Neuronal stem cell (in vitro differentiated cells): Measurements from ENCODE around the gene HMCN1.
"Not testable (repeated sequence)": the region's sequence is repeated elsewhere in the genome, so short reads cannot be mapped to it uniquely, and the experiment has no call there.

ENCODE experiments used
- DNase-seq: peaks from one replicate; pipeline ENCODE4 v3.0.0-alpha.2; 2013; ENCODE audit warnings: low spot score
- H2AFZ ChIP-seq: one replicate; pipeline ENCODE4 v1.6.1; 2013; ENCODE audit warnings: mild to moderate bottlenecking, low read length, inconsistent platforms
- H2AK5ac ChIP-seq: 2 replicates; pipeline ENCODE4 v1.6.1; 2013; ENCODE audit warnings: low read depth, mild to moderate bottlenecking, inconsistent platforms, low read length, moderate library complexity, mixed read lengths
- H2BK120ac ChIP-seq: 2 replicates; pipeline ENCODE4 v1.6.1; 2013; ENCODE audit warnings: low read depth, mild to moderate bottlenecking, inconsistent platforms, low read length, moderate library complexity, mixed read lengths
- H2BK12ac ChIP-seq: one replicate; pipeline ENCODE4 v1.6.1; 2013; ENCODE audit warnings: low read length, inconsistent platforms
- H2BK15ac ChIP-seq: 2 replicates; pipeline ENCODE4 v1.6.1; 2013; ENCODE audit warnings: mild to moderate bottlenecking, low read length, inconsistent platforms, mixed read lengths
- H2BK5ac ChIP-seq: one replicate; pipeline ENCODE4 v1.6.1; 2013; ENCODE audit warnings: inconsistent platforms, mild to moderate bottlenecking, low read length, moderate library complexity
- H3K14ac ChIP-seq: one replicate; pipeline ENCODE4 v1.6.1; 2013; ENCODE audit warnings: low read length, inconsistent platforms
- H3K18ac ChIP-seq: 2 replicates; pipeline ENCODE4 v1.6.1; 2013; ENCODE audit warnings: low read length, inconsistent platforms
- H3K23ac ChIP-seq: 2 replicates; pipeline ENCODE4 v1.6.1; 2013; ENCODE audit warnings: low read depth, mild to moderate bottlenecking, mixed read lengths, low read length, inconsistent platforms; ENCODE audit not compliant: poor library complexity
- H3K27ac ChIP-seq: replicated peaks from 3 replicates; pipeline ENCODE4 v1.5.1; 2013; ENCODE audit warnings: low read length, inconsistent platforms
- H3K27me3 ChIP-seq, 3 experiments: 2 replicates each; pipeline ENCODE4 v1.6.1; 2013; ENCODE audit warnings: low read length in 3 of 3, mild to moderate bottlenecking in 2 of 3, inconsistent platforms in 1 of 3, low read depth in 1 of 3, mixed read lengths in 1 of 3, moderate library complexity in 1 of 3; ENCODE audit not compliant: control insufficient read depth in 3 of 3, insufficient read depth in 3 of 3
- H3K36me3 ChIP-seq, 2 donors: replicated peaks in 1 of 2; 2 replicates each; pipeline ENCODE4 v1.6.1; 2013; ENCODE audit warnings: low read length in 2 of 2; ENCODE audit not compliant: control insufficient read depth in 2 of 2, insufficient read depth in 2 of 2
- H3K4ac ChIP-seq: 2 replicates; pipeline ENCODE4 v1.6.1; 2013; ENCODE audit warnings: inconsistent platforms, mild to moderate bottlenecking, low read length, moderate library complexity
- H3K4me1 ChIP-seq, 2 donors: 1 replicate in 1 of 2; 2 replicates in 1 of 2; pipeline ENCODE4 v1.6.1; 2013; ENCODE audit warnings: low read length in 2 of 2, low read depth in 1 of 2; ENCODE audit not compliant: control insufficient read depth in 2 of 2, insufficient read depth in 1 of 2
- H3K4me2 ChIP-seq: one replicate; pipeline ENCODE4 v1.6.1; 2013; ENCODE audit warnings: mild to moderate bottlenecking, low read length, inconsistent platforms; ENCODE audit not compliant: insufficient read depth, poor library complexity, severe bottlenecking
- H3K4me3 ChIP-seq, 2 donors: 2 replicates each; pipeline ENCODE4 v1.5.1; 2013; ENCODE audit warnings: low read length in 2 of 2, mild to moderate bottlenecking in 2 of 2, inconsistent platforms in 1 of 2, moderate library complexity in 1 of 2
- H3K79me1 ChIP-seq: one replicate; pipeline ENCODE4 v1.6.1; 2013; ENCODE audit warnings: low read depth, mild to moderate bottlenecking, inconsistent platforms, low read length, moderate library complexity
- H3K9ac ChIP-seq: one replicate; pipeline ENCODE4 v1.6.1; 2013; ENCODE audit warnings: mild to moderate bottlenecking, low read depth, low read length, inconsistent platforms; ENCODE audit not compliant: poor library complexity
- H3K9me3 ChIP-seq, 2 donors: replicated peaks in 1 of 2; 2 replicates each; pipeline versions ENCODE3 to v1.6.1; 2013; ENCODE audit warnings: low read length in 2 of 2, mild to moderate bottlenecking in 2 of 2, inconsistent platforms in 1 of 2, low read depth in 1 of 2, mixed read lengths in 1 of 2, moderate library complexity in 1 of 2; ENCODE audit not compliant: control insufficient read depth in 2 of 2, insufficient read depth in 1 of 2
- H4K8ac ChIP-seq: one replicate; pipeline ENCODE4 v1.6.1; 2013; ENCODE audit warnings: low read depth, mild to moderate bottlenecking, inconsistent platforms, low read length, moderate library complexity
- H4K91ac ChIP-seq: one replicate; pipeline ENCODE4 v1.6.1; 2013; ENCODE audit warnings: low read length, low read depth, mild to moderate bottlenecking, inconsistent platforms; ENCODE audit not compliant: poor library complexity
- WGBS, 2 donors: extraction: QIAGEN DNeasy Blood & Tissue Kit; methylation state at CpG; one replicate each; pipeline ENCODE4 v1.1.7; 2013; ENCODE audit warnings: missing lambda C conversion rate in 2 of 2, mixed read lengths in 1 of 2; ENCODE audit not compliant: insufficient read length in 2 of 2, insufficient replicate concordance in 1 of 2; ENCODE audit errors: extremely low coverage in 2 of 2; 5-methylcytosine and 5-hydroxymethylcytosine counted together

Gene HMCN1

GRCh38 chr1:185794495-185794894 lies 60.3 kb downstream of the HMCN1 start:
- H3K4ac ChIP-seq, H3K4me1 ChIP-seq, H3K14ac ChIP-seq: not testable (repeated sequence)

GRCh38 chr1:185795181-185795580 lies 61.0 kb downstream of the HMCN1 start:
- no peak overlapping the region for H3K27ac ChIP-seq
- no peaks in the 10 kb centered on the region for H3K36me3 ChIP-seq
- H2BK15ac ChIP-seq = no peak overlapping the region
- no peak for DNase-seq
- no peak overlapping the region for H2BK12ac ChIP-seq
- H3K4me3 ChIP-seq = no peak overlapping the region
- H2BK120ac ChIP-seq = no peak overlapping the region
- H3K4ac ChIP-seq = no peak overlapping the region
- no peak overlapping the region for H3K18ac ChIP-seq
- H3K79me1 ChIP-seq = no peaks in the 10 kb centered on the region
- no peaks in the 10 kb centered on the region for H3K4me1 ChIP-seq
- no peak overlapping the region for H3K9ac ChIP-seq
- H2BK5ac ChIP-seq = no peak overlapping the region
- peaks cover 4 to 5% of the 10 kb centered on the region in 2 donors for H3K9me3 ChIP-seq
- no CpG with 5 or more reads among the region's 1 CpG for WGBS, 2 donors
- no peak overlapping the region for H3K14ac ChIP-seq
- no peaks in the 10 kb centered on the region for H3K27me3 ChIP-seq
- no peak overlapping the region for H4K91ac ChIP-seq
- no peak overlapping the region for H2AK5ac ChIP-seq
- H3K4me2 ChIP-seq = no peak overlapping the region
- H3K23ac ChIP-seq = no peak overlapping the region
- no peak overlapping the region for H4K8ac ChIP-seq
- no peak overlapping the region for H2AFZ ChIP-seq

More at GRCh38 chr1:185794495-185794894, 60.3 kb downstream of the HMCN1 start:
- not testable (repeated sequence) for H3K36me3 ChIP-seq, DNase-seq, H2BK5ac ChIP-seq, H4K8ac ChIP-seq, H3K4me3 ChIP-seq, H3K4me2 ChIP-seq, H3K23ac ChIP-seq, H3K27me3 ChIP-seq, H3K27ac ChIP-seq, H2AFZ ChIP-seq, H3K9ac ChIP-seq, H2BK12ac ChIP-seq, H2AK5ac ChIP-seq, H2BK120ac ChIP-seq, H4K91ac ChIP-seq, H3K9me3 ChIP-seq, H3K18ac ChIP-seq, H2BK15ac ChIP-seq, H3K79me1 ChIP-seq
- no CpG with 5 or more reads among the region's 2 CpGs for WGBS, 2 donors

- no peak overlapping the region for H3K4me2 ChIP-seq
- no peaks in the 10 kb centered on the region for H3K4me1 ChIP-seq
- H4K91ac ChIP-seq = no peak overlapping the region
- H3K27ac ChIP-seq = no peak overlapping the region
- no peak overlapping the region for H3K9ac ChIP-seq
- H2BK12ac ChIP-seq = no peak overlapping the region
- no peak overlapping the region for H3K4ac ChIP-seq
- H3K14ac ChIP-seq = no peak overlapping the region
- no peak overlapping the region for H3K23ac ChIP-seq
- H3K27me3 ChIP-seq = no peaks in the 10 kb centered on the region
- no peak for DNase-seq
- H2AFZ ChIP-seq = no peak overlapping the region
- H3K36me3 ChIP-seq = no peaks in the 10 kb centered on the region
- no peak overlapping the region for H3K4me3 ChIP-seq
- no peaks in the 10 kb centered on the region for H3K79me1 ChIP-seq
- H2BK15ac ChIP-seq = no peak overlapping the region
- H3K9me3 ChIP-seq = peaks cover 4 to 5% of the 10 kb centered on the region in 2 donors
- no peak overlapping the region for H2BK120ac ChIP-seq
- no peak overlapping the region for H2BK5ac ChIP-seq
- H3K18ac ChIP-seq = no peak overlapping the region
- no peak overlapping the region for H4K8ac ChIP-seq
- H2AK5ac ChIP-seq = no peak overlapping the region
These were observed 64.3 kb downstream of the HMCN1 start for GRCh38 chr1:185798505-185798904.

- Histone ChIP-seq H3K14ac (no peak overlapping the region), H3K4ac (no peak overlapping the region), H2BK15ac (no peak overlapping the region), H3K27ac (no peak overlapping the region), H4K8ac (no peak overlapping the region), H3K18ac (no peak overlapping the region), H2AFZ (no peak overlapping the region), H4K91ac (no peak overlapping the region), H2AK5ac (no peak overlapping the region), H2BK5ac (no peak overlapping the region), H2BK12ac (no peak overlapping the region), H3K27me3 (no peaks in the 10 kb centered on the region), H3K23ac (no peak overlapping the region), H3K4me1 (peaks cover 2 to 3% of the 10 kb centered on the region in 2 donors), H3K36me3 (no peaks in the 10 kb centered on the region), H3K9ac (no peak overlapping the region), H3K9me3 (peaks cover 4 to 5% of the 10 kb centered on the region in 2 donors), H2BK120ac (no peak overlapping the region), H3K4me2 (no peak overlapping the region), H3K79me1 (no peaks in the 10 kb centered on the region), H3K4me3 (no peak overlapping the region)
- DNase-seq = no peak
- WGBS, 2 donors = no CpG with 5 or more reads among the region's 1 CpG
These were observed 69.0 kb downstream of the HMCN1 start for GRCh38 chr1:185803241-185803640.
